NCI-H510A (cell line): ENCODE data around the gene KCNJ11.

ENCODE experiments used
- DNase-seq: peaks from one replicate; lab custom pipeline; 2025; lab: John Stamatoyannopoulos, UW

Gene KCNJ11

DNA sequence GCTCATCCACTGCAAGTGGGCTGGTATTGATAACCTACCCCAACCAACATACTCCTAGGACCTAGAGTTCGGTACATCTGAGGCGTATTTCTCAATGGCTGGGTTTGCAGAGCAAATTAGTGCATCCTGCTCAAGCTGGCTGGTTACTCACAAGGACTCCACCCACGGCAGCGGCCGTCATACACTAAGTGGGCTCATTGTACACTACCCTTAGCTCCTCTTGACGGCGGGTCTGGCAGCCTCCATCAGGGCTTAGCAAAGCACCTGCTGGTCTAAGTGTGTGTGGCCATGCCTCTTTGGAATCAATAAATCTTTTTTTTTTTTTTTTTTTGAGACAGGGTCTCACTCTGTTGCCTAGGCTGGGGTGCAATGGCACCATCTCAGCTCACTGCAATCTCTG, 20.2 kb upstream of the KCNJ11 start:
- DNase-seq: no peak

DNA sequence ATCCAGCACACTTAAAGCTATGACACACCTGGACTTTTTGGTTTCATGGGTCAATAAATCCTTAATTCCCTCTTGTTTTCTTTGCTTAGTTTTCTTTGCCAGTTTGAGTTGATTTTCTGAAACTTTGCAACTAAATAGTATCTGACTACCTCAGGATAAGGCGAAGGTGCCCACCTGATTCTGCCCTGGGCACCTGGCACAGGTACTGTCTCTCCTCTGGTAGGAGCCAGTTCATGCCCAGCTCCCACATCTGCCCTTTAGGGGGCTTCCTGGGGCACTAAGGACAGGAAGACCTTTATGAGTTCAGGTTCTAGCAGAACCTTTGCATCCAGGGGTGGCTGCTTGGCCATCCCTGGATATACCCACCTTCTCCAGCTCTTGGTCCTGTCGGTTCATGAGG, 19.6 kb upstream of the KCNJ11 start:
- no peak for DNase-seq

DNA sequence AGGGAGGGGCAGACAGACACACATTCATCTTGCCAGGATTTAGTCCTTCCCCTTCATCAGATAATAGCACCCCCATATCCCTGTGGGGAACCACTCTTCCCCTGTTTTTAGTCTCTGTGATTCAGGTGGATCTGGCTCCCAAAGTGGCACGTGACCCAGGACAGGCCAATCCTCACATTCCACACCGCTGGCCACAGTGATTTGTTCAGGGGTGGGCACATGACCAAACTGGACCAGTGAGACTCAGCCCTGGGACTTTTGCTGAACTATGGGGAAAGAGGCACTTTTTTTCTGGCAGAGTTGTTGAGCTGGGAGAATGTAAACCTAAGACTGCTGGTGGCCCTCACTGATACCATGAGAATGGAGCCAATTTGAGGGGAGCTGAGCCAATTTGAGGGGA, 19.1 kb upstream of the KCNJ11 start:
- no peak for DNase-seq

DNA sequence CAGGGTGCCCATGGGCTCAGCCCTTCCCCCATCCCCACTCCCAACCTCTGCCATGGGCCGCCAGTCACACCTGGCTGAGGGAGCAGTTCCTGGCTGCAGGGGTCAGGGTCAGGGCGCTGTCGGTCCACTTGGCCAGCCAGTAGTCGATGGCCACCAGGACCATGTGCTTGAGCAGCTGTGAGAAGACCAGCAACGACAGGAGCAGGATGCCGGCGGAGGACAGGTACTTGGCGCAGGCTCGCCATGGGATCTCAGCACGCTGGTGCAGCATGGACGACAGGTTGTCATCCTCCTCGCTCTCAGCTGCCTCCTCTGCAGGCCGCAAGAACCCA, 18.3 kb upstream of the KCNJ11 start:
- no peak for DNase-seq

DNA sequence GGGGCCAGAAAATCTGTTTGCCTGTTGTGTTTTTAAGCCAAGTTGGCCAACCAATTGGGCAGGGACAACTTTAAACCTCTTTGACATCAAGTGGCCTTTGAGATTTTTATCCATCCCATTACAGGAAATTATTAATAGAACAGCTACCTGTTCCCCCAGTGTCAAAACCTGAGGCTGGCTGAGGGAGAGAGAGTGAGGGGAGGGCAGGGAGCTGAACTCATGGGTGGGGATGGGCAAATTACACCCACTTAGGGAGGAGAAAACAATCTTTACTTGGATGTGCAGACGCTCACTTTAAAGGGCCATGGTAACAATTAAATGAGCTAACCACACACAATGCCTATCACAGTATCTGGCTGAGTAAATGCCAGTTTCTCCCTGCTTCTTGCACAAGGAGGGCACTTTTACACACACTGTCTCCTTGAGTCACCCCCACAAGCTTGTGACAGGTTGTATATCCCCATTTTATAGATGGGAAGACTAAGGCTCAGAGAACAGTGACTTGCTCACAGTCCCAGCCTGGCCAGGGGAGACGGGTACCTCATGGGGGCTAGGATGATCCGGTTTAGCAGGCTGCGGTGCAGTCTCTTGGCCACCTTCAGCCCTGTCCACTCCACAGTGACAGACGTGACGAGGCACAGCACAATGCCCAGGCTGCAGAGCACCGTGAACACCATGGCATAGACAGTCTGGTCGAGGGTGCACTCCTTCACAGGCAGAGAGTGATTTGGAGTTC, 17.8 kb upstream of the KCNJ11 start:
- DNase-seq: no peak

DNA sequence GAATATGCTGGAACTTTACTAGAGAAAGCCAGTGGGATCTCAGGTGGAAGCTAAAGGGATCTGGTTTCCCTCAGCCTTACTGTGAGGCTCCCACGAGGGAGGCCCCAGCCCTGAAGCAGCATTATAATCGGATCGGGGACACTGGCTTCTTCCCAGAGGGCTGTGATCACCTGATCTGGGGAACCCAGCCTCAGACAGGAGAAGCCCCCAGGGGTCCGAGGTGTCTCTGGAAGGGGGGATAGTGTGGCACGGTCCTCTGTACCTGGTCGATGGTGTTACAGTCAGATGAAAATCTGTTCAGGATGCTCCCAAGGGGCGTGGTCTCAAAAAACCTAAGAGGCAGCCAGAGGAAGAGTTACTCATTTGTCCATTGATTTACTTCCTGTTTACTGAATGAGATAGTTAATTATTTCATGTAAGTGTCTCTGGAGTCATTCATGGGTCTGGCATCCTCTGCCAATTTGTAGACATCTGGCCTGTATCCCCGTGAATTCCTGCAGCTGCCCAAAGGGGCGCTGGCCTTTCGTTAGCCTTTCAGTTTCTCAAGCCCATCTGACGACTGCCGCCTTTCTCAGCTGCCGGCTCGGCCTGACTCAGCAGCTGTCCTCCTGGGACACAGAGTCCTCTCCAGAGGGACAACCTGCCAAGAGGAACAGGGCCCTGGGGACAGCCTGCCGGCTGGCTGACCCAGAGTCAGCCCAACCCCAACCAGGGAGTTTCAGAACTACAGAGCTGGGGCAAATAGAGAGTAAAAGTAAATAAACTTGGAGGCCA, 17.0 kb upstream of the KCNJ11 start:
- DNase-seq: no peak

DNA sequence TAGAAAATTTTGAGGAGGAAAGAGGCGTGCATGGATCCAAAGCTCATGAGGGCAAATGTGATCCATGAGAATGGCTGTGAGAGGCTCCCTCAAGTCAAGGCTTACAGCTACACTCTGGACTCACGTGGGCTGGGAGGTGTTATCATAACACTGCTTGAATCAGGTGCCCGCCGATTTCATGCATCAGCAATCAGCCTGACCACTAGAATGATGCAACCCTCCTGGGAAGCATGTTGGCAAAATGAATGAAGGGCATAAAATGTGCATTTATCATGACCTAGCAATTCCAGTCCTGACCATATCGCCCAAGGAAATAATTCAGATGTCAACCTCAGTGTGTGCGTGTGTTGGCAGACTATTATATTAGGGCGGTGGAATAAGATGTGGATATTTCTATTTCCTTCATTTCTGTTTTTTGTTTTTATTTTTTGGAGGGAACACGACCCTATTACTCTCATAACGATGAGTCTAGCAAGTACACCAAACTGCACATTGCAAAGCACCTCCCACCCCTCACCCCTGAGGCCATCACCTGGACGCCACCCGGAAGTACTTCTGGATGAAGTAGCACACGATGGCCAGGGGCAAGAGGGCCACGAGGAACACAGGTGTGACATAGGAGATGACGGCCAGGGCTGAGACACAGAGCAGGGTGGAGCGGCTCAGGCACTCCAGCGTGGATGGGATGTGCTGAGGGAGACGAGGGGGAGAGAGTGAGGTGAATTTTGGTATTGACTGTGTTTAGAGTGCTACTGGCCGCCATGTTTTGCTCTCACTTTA, 15.7 kb upstream of the KCNJ11 start:
- DNase-seq: no peak

DNA sequence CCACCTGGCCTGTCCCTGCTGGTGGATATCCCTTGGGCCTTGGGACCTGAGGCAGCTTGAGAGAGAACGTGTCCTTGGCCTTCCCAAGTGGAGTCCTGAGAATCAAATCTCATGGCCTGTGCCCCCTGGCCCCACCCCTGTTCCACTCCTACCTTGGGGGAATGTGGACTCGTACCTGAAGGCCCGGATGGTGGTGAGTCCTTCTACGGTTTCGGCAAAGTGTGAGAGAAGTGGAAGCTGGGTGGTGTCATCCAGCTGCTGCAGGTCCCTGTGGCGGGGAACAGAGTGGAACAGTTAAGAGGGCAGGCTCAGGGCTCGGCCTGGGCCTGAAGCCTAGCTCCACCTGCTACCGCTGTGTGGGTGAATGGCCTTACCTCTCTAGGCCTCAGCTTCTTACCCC, 14.0 kb upstream of the KCNJ11 start:
- DNase-seq: no peak

DNA sequence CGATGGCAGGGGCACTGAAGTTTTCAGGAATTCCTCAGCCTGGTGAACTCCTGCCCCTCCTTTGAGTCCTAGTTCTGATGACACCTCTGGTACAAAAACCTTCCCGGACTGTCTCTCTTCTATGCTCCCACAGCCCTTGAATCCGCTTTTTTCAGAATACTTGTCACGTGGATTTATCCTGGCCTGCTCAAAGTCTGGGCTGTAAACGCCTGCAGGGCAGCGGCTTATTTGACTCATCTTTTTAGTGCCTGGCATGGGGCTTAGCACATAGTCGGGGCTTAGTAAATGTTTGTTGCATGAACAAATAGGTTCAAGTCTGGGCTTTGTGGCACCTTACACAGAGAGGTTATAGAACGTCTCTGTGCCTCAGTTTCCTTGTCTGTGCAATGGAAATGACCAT, 13.4 kb upstream of the KCNJ11 start:
- DNase-seq: no peak

DNA sequence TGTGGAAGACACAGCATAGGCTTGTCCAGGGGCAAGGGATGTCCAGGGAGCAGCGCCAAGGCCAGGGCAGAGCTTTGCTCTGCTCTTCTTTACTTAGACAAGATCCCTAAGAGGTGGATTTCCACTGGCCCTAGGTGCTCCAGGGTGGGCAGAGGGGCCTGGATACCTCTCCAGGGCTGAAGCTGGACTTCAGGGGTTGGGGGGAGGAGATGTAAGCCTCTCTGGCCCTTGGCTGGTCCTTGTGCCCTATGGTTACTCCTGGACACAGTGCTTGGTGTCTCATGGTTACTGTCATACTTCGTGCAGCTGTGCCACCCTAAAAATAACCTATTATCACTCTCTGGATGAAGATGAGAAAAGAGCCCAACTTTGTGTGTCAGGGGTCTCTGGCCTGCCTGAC, 12.9 kb upstream of the KCNJ11 start:
- no peak for DNase-seq

DNA sequence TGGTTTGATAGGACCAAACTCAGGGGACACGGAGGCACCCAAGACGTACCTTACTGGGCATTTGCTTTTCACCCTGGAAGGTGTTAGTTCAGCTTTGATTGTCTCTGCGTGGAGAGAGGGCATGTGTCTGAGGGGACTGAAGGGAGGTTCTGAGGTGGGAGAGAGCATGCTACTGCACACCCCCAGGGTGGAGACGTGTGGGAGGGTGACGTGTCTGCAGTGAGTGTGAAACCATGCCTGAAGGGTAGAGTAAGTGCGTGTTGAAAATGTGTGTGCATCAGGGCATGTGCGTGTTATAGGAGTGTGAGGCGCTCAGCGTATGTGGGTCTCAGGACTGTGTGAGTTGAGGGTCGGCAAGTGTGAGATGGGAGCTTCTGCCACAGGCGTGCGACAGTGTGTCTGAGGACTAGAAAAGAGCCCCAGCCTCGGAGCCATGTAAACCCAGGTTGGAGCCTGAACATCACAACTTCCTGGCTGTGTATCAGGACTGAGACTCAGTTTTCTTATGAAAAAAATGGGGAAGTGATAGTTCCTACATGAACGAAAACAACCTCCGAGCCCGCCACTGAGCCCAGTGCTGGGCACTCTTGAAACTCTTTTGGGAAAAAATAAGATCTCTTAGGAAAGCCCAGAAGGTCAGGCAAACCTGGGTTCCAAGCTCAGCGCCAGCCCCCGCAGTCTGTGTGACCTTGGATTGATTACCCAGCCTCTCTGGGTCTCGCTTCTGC, 11.8 kb upstream of the KCNJ11 start:
- DNase-seq: no peak

DNA sequence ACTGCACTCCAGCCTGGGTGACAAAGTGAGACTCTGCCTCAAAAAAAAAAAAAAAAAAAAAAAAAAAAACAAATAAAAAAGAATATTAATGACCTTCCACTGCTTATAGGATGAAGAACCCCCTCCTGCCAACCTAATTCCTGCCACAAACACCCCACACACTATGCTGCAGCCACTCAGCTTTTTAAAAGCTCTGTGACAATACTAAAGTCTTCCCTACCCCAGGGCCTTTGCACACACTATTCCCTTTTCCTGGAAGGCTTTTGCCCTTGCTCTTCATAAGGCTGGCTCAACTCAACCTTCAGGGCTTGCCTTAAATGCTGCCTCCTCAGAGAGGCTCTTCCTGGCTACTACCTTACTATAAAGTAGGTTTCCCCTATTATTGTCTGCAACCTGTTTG, 10.8 kb upstream of the KCNJ11 start:
- no peak for DNase-seq

DNA sequence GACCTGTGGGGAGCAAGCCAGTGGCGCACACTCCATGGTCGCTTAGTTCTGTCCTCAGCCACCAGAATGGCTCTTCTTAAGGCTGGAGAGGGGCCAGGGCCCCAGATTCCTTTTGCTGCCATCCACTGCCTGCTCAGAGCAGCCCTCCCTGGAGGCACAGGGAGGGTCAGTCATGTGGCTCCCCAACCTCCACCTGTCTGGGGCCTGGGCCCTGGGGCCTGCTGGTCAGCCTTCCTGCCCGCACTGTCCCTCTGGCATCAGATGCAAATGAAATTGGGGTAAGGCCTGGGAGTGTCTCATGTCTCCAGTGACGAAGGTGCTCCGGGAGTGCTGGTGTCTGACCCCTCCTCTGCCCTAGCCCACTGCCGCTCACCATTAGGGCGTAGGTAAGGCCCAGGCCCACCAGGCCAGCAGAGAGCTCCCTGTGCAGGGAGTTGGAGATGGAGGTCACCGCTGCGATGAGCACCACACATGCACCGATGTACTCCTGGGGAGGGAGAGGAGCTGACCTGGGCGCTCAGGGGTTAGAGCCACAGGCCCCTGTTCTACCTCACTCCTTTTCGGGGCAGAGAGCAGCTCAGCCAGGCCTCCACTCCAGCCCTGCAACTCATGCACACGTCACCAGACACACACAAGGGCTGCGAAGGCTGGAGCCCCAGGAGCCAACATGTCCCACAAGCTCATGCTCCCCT, 9.0 kb upstream of the KCNJ11 start:
- no peak for DNase-seq

DNA sequence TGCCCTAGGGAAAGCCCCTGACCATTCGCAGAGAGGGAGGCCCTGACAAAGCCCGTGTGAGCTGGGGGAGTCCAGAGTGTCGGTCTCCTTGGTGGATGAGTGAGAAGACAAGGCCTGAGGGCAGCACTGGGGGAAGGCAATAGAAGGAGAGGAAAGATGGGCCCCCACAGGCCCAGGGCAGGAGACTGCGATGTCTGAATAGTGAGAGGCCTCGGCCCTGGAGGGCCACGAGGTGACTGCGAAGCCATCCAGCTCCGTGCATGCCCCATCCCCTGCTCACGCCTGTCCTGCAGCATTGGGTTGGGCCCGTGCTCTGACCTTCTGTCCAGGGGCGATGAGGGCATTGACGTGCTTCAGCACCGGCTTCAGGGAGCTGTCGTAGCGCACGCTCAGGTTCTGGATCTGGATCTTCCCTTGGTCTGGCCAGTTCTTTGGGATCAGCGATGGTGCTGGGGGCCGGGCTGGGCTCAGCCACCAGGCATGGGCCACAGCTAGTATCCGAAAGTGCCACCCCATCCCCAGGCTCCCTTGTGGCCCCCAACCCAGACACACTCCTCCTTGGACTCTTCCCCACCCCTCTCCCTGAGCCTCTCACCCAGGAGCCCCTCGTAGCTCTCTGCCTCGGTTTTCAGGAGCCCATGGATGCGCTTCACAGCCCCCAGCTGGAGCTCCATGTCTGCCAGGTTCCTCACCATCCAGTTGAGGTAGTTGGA, 8.3 kb upstream of the KCNJ11 start:
- no peak for DNase-seq

DNA sequence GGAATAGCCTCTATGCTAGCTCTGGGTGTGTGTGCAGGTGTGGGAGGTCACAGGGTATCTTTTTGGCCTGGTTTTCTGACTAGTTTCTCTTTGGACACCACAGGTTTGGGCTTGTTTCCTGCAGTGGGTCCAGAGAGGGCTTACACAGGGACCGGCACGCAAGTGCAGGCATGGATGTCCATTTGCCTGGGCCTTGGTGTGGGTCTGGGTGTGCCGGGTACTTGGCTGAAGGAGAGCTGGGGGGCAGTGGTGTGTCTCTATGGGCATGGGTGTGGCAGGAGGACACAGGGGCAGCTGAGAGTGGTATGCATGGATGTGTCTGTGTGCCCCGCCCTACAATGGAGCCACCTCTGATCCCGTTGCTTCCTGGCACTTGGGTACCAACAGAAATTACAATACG, 7.5 kb upstream of the KCNJ11 start:
- DNase-seq: no peak

DNA sequence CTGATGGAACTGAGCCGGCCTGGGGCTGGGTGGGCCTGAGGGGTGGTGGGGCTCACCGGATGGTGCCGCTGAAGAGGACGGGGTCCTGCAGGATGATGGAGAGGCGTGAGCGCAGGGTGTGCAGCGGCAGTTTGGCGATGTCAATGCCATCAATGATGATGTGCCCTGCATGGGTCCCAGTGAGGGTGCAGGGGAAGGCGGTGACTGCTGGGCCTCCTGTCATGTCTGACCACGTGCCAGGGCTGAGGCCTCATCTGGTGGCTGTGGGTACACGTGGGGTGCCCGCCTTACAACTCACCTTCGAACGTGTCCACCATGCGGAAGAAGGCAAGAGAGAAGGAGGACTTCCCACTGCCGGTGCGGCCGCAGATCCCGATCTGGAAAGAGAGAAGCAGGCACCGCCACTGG, 7.1 kb upstream of the KCNJ11 start:
- no peak for DNase-seq

DNA sequence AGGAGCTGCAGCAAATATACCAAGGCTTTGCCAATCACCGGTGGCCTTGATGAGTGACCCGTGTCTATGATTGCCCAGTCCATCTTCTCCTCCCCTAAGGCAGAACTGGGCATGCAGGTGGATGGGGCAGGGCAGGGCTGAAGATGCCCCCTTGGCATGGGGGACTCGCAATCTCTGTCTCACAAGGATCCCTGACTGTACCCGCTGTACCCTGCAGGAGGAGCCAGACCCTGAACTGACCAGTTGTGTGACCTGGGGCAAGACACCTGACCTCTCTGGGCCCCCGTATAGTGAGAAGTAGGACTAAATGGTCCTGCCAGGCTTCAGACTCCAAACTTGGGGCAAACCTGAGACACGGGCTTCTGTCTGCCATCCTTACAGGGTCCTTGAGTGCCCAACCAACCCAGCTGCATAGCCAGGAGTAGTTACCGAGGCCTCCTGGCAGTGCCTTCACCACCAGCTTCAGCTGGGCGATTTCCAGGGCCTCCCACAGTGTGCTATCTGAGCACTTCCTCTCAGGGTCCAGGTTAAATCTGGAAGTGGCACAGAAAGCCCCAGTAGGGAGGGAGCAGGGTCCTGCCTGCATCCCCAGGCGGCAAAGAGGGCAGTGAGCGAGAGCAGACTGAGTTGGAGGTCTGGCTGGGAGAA, 6.4 kb upstream of the KCNJ11 start:
- no peak for DNase-seq

DNA sequence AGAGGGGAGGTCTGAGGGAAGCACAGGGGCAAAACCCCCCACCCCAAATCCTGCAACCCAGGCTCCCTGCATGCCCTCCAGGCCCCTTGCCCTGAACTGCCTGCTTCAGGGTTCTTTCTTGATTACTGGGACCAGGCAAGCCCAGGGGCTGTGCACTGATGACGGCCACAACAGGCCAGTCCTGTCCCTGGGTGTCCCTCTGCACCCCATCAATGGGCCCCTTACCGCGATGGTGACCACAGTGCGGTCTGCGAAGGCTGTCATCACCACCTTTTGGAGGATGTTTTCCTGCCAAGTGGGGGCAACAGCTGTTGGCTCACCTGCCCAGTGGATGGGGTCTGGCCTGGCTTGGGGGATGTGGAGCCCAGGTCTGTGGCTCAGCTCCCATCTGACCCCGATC, 5.0 kb upstream of the KCNJ11 start:
- no peak for DNase-seq

DNA sequence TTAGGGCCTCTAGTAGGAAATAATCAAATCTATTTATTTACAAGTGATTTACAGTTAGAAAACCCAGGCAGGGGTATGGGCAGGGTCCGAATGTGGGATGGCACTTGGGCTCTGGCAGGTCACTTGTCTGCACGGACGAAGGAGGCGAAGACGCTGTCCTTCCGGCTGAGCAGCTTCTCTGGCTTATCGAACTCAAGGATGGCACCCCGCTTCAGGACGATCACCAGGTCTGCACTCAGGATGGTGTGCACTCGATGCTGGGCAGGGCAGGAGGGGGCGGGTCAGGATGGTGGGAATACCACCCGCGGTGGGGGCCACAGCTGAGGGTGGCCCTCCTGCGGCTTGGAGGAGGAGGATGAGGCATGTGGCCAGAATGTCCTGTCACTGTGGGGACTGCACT, 4.4 kb upstream of the KCNJ11 start:
- no peak for DNase-seq

DNA sequence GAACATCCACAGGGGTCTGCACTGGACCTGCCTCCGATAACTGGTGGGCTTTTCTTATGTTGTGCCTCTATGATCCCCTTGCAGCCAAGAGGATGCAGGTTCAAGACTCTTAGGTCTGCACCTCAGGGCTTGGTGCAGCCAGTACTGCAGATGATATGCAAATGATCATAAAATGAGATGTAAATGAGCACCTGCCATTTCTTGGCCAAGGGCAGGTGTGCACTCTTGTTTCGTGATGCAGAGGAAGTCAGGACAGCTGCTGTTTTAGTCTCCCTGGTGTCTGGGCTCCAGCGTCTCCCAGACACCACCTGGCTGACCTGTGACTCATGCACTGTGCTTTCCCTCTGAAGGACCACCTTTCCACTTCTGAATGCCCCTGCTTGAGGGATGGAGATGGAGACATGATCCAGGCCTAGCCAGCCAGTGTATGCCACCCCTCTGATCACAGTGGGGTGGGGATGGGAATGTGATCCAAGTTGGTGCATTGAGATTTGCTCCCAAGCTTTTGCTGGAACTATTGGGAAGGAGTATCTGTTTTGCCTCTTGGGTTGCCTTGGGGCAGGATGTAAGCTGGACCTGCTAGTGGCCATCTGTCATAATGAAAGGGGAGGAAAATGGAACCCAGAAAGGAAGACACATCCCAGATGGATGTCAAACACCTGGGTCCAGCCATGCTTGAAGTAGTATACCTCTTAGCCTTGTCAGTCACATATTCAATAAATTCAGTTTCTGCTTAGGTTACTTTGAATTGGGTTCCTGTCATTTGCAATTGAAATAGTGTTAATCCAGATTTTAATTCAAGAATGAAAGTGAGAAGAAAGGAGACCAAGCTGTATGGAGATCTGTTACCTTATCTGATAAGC, 3.3 kb upstream of the KCNJ11 start:
- DNase-seq: peak; percentile 66
